Spleen (tissue), 11 donors: ENCODE results near the gene USH1G. TPM values are rescaled to one million over a fixed set of nuclear protein-coding genes. Genes with fewer than 3 reads are reported as not detected.

Source experiments
- DNase-seq: peaks from one replicate; pipeline ENCODE4 v3.0.0-alpha.2; 2020
- H3K27ac ChIP-seq, 8 donors: fragments of 200-600 bp; sonication (generic) in 7 of 8; 1 replicate in 4 of 8; 2 replicates in 4 of 8; pipeline versions ENCODE4 v1.5.0 to v1.8.0; 2016 to 2021; ENCODE audit warnings: inconsistent platforms in 4 of 8, mild to moderate bottlenecking in 4 of 8, moderate library complexity in 1 of 8
- H3K27me3 ChIP-seq, 7 donors: fragments of 200-600 bp; sonication (generic) in 6 of 7; replicated peaks in 1 of 7; 1 replicate in 4 of 7; 2 replicates in 3 of 7; pipeline versions ENCODE4 v1.5.0 to v1.8.0; 2016 to 2021; ENCODE audit warnings: inconsistent platforms in 3 of 7, mild to moderate bottlenecking in 1 of 7
- H3K36me3 ChIP-seq, 6 donors: fragments of 200-600 bp; sonication (generic) in 5 of 6; 1 replicate in 4 of 6; 2 replicates in 2 of 6; pipeline versions ENCODE4 v1.5.0 to v1.8.0; 2016 to 2021; ENCODE audit warnings: inconsistent platforms in 2 of 6
- H3K4me1 ChIP-seq, 6 donors: fragments of 200-600 bp; sonication (generic) in 5 of 6; 1 replicate in 3 of 6; 2 replicates in 3 of 6; pipeline versions ENCODE4 v1.5.0 to v1.8.0; 2016 to 2021; ENCODE audit warnings: inconsistent platforms in 3 of 6
- H3K4me3 ChIP-seq, 8 donors: fragments of 200-600 bp; sonication (generic) in 7 of 8; 1 replicate in 4 of 8; 2 replicates in 4 of 8; pipeline versions ENCODE4 v1.5.0 to v1.8.0; 2016 to 2021; ENCODE audit warnings: inconsistent platforms in 4 of 8, mild to moderate bottlenecking in 4 of 8, moderate library complexity in 2 of 8
- H3K9me3 ChIP-seq, 8 donors: fragments of 200-600 bp; sonication (generic) in 7 of 8; 1 replicate in 4 of 8; 2 replicates in 4 of 8; pipeline versions ENCODE4 v1.5.0 to v1.8.0; 2016 to 2021; ENCODE audit warnings: inconsistent platforms in 4 of 8
- POLR2A ChIP-seq, 3 donors: fragments of 450-650 bp; IDR thresholded peaks; one replicate each; pipeline ENCODE4 v1.5.1; 2017; ENCODE audit warnings: antibody characterized with exemption in 3 of 3, mild to moderate bottlenecking in 1 of 3
- POLR2AphosphoS5 ChIP-seq, 3 donors: sonication (generic); formaldehyde crosslinking; IDR thresholded peaks; one replicate each; pipeline ENCODE4 v1.5.1; 2017; ENCODE audit warnings: antibody characterized with exemption in 3 of 3
- WGBS, 5 donors: extraction: QIAGEN DNeasy Blood & Tissue Kit in 3 of 5; methylation state at CpG; one replicate each; pipeline versions ENCODE4 v1.1.5 to v1.1.7; 2013 to 2018; 5-methylcytosine and 5-hydroxymethylcytosine counted together
- intact Hi-C: fragments of 100-400 bp; cut with DNase I; formaldehyde crosslinking; loops from one replicate; pipeline ENCODE4 v1.15.0; 2023; ENCODE audit warnings: low total_unique reads
- polyA plus RNA-seq, 3 donors: library from polyadenylated mRNA; stranded (reverse); fragments of 200-250 nt; gene quantifications; one replicate each; pipeline ENCODE4 v1.2.1, GENCODE V29; 2013
- total RNA-seq, 7 donors: library from RNA; depleted of rRNA in 3 of 7; stranded (reverse); fragments of >200 nt in 3 of 7; fragmentation: NEBNext Ultra II Directional in 4 of 7; extraction: Animal tissue kit (Norgen Biotek cat#: 25700) in 4 of 7; gene quantifications; one replicate each; pipeline versions ENCODE4 v1.1.0 to v1.2.1, GENCODE V29; 2016 to 2021
- TF ChIP-seq, protein P1 (sequence below), 11 experiments: fragments of 200-600 bp in 7 of 11; fragments of 450-650 bp in 4 of 11; sonication (generic) in 4 of 11; IDR thresholded peaks in 8 of 11; conservative IDR thresholded peaks in 3 of 11; 1 replicate in 7 of 11; 2 replicates in 4 of 11; pipeline versions ENCODE4 v1.4.0 to v1.8.0; 2016 to 2021; ENCODE audit warnings: antibody characterized with exemption in 11 of 11, inconsistent platforms in 4 of 11, mild to moderate bottlenecking in 1 of 11
- donor health status: healthy with polysubstance abuse.
- donor health status: DM: no; HTN: no; CAD: no; lungs with moderate emphysema.
- donor health status: DM: no; HTN: no; CAD: no.
- donor health status: Bipolar disorder and iron deficiency.
- donor health status: healthy.
- donor health status: DM: no; HTN: no; CAD: no.
- donor health status: DM: yes; HTN: yes; CAD: no.

USH1G gene
- total and polyA plus RNA-seq, 10 donors = not detected

DNA sequence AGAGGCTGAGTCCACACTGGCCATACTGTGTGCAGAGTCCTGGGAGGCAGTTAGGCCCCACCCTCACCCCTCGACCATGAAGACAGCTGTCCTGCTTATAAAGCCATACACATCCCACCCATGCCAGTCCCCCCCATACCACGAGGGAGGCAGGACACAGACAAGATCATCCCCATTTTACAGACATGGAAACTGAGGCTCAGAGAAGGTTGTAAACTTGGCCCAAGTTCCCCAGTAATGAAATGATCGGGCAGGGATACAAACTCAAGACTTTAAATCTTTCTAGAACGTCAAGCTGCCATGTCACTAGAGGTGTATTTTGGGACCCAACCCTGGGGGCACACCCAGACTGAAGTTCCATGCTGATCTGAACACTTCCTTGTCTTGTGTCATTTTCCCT is 33.0 kb upstream of the USH1G start:
- intact Hi-C loops = no loop called here
- 69 to 86% (median 78%) methylated on average over 4 of the region's 4 CpGs for WGBS, 5 donors
- no peak for DNase-seq
- H3K9me3 ChIP-seq = peaks cover 0 to 4% (median 0%) of the 10 kb centered on the region in 8 donors
- peaks cover 0 to 15% (median 6%) of the 10 kb centered on the region in 6 donors for H3K4me1 ChIP-seq
- no peak overlapping the region for H3K4me3 ChIP-seq
- TF ChIP-seq, protein P1, sequence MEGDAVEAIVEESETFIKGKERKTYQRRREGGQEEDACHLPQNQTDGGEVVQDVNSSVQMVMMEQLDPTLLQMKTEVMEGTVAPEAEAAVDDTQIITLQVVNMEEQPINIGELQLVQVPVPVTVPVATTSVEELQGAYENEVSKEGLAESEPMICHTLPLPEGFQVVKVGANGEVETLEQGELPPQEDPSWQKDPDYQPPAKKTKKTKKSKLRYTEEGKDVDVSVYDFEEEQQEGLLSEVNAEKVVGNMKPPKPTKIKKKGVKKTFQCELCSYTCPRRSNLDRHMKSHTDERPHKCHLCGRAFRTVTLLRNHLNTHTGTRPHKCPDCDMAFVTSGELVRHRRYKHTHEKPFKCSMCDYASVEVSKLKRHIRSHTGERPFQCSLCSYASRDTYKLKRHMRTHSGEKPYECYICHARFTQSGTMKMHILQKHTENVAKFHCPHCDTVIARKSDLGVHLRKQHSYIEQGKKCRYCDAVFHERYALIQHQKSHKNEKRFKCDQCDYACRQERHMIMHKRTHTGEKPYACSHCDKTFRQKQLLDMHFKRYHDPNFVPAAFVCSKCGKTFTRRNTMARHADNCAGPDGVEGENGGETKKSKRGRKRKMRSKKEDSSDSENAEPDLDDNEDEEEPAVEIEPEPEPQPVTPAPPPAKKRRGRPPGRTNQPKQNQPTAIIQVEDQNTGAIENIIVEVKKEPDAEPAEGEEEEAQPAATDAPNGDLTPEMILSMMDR (IDR thresholded peaks at IDR 0.05 in 8 of 11, conservative IDR thresholded peaks at IDR 0.05 in 3 of 11) = no peak
- TF ChIP-seq POLR2AphosphoS5 (IDR thresholded peaks at IDR 0.05) (no peak), POLR2A (IDR thresholded peaks at IDR 0.05) (no peak)
- peaks cover 0 to 38% (median 2%) of the 10 kb centered on the region in 6 donors for H3K36me3 ChIP-seq
- H3K27me3 ChIP-seq = peaks cover 0 to 35% (median 0%) of the 10 kb centered on the region in 7 donors
- no peak overlapping the region for H3K27ac ChIP-seq

DNA sequence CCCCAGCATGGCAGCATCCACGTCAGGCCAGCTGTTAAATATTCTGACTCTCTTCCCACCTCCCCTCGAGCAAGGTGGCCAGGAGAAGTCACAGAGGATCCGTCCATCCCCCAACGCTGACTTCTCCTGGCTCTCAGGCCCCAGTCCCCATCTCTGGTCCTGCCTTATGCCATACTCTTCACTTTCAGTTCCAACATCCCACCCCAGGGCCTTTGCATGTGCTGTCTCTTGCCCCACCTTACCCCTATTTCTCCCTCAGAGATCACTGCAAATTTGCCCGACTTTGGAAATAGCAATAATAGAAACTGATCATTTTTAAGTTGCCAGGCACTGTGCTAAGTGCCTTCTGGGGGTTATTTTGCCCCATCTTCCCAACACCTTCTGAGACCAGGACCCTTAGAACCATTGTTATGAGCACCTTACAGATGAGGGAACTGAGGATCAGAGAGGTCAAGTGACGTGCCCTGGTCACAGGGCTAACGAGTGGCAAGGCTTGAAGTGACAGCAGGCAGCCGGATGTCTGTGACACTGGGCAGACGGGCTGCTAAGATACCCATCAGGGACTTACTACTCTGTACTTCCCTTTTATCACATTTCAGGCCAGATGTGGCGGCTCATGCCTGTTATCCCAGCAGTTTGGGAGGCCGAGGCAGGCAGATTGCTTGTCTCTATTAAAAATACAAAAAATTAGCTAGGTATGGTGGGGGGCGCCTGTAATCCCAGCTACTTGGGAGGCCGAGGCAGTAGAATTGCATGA is 31.8 kb upstream of the USH1G start:
- peaks cover 0 to 6% (median 5%) of the 10 kb centered on the region in 6 donors for H3K4me1 ChIP-seq
- peaks cover 0 to 35% (median 0%) of the 10 kb centered on the region in 7 donors for H3K27me3 ChIP-seq
- TF ChIP-seq POLR2AphosphoS5 (IDR thresholded peaks at IDR 0.05) (no peak), POLR2A (IDR thresholded peaks at IDR 0.05) (no peak)
- TF ChIP-seq, protein P1 (IDR thresholded peaks at IDR 0.05 in 8 of 11, conservative IDR thresholded peaks at IDR 0.05 in 3 of 11) = no peak
- no peak overlapping the region for H3K4me3 ChIP-seq
- H3K36me3 ChIP-seq = peaks cover 0 to 32% (median 2%) of the 10 kb centered on the region in 6 donors
- WGBS, 5 donors = 62 to 81% (median 67%) methylated on average over 13 of the region's 13 CpGs
- intact Hi-C loops = no loop called here
- peaks cover 0 to 4% (median 0%) of the 10 kb centered on the region in 8 donors for H3K9me3 ChIP-seq
- no peak for DNase-seq
- H3K27ac ChIP-seq = no peak overlapping the region

DNA sequence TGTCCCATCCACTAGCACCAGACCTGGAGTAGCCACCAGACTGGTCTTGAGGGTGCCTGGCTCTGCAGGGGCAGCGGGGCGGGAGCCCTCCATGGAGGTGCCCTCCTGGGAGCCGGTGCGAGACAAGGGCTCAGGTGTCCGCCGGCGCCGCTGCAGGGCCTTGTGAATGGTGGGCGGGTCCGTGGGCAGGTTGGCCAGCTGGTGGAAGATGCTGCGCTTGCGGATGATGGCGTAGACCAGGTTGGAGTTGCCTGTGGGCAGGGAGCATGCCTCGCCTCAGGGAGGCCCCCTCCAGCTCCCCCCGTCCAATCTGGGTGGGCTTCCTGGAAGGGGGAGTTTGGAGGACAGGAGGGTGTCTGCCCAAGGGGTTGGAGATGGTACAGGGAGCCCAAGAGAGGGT is 31.1 kb upstream of the USH1G start:
- H3K4me3 ChIP-seq = no peak overlapping the region
- peaks cover 0 to 6% (median 5%) of the 10 kb centered on the region in 6 donors for H3K4me1 ChIP-seq
- intact Hi-C loops = no loop called here
- peaks cover 0 to 31% (median 2%) of the 10 kb centered on the region in 6 donors for H3K36me3 ChIP-seq
- H3K9me3 ChIP-seq = peaks cover 0 to 4% (median 0%) of the 10 kb centered on the region in 8 donors
- DNase-seq = no peak
- TF ChIP-seq, protein P1 (IDR thresholded peaks at IDR 0.05 in 8 of 11, conservative IDR thresholded peaks at IDR 0.05 in 3 of 11) = no peak
- TF ChIP-seq POLR2A (IDR thresholded peaks at IDR 0.05) (no peak), POLR2AphosphoS5 (IDR thresholded peaks at IDR 0.05) (no peak)
- peaks cover 0 to 40% (median 0%) of the 10 kb centered on the region in 7 donors for H3K27me3 ChIP-seq
- H3K27ac ChIP-seq = no peak overlapping the region
- WGBS, 5 donors = 81 to 97% (median 91%) methylated on average over 3 to 15 of the region's 15 CpGs

DNA sequence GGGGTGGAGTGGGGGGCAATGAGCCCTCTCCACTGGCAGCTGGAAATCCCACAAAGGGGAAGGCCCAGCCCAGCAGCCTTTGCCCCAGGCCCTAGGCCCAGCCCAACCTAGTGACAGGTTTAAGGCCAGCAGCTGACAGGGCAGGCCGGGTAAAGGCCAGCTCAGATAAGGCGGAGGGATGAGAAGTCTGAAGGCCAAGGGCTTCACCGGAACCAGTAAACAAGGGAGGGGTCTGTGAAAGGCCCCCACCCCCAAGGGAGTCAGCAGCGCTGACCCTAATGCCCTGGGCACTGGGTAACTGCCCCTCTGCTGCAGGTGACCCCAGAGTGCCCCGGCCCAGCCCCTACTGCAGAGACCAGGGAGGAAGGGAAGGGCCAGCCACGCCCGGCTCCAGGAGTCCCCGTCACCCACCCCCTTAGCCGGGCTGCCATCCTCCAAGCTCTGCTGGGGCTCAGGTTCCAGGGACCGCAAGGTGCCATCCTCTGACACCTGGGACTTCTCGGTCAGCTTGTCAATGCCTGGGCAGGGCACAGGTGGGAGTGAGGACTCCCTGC is 30.2 kb upstream of the USH1G start:
- Histone ChIP-seq H3K27ac (no peak overlapping the region), H3K9me3 (peaks cover 0 to 4% (median 0%) of the 10 kb centered on the region in 8 donors), H3K36me3 (peaks cover 0 to 31% (median 2%) of the 10 kb centered on the region in 6 donors), H3K4me1 (peaks cover 0 to 6% (median 5%) of the 10 kb centered on the region in 6 donors), H3K4me3 (no peak overlapping the region), H3K27me3 (peaks cover 0 to 36% (median 0%) of the 10 kb centered on the region in 7 donors)
- 79 to 90% (median 86%) methylated on average over 4 to 11 of the region's 11 CpGs for whole genome bisulfite sequencing, 5 donors
- no peak for TF ChIP-seq POLR2AphosphoS5 (IDR thresholded peaks at IDR 0.05)
- intact Hi-C loops = no loop called here
- DNase-seq = no peak
